ENCODE data around the gene TRABD2A. TPM values are rescaled to one million over a fixed set of nuclear protein-coding genes. Genes with fewer than 3 reads are reported as not detected.

Gene TRABD2A
- polyA plus RNA-seq, 3 donors: 0.30 to 0.51 (median 0.46) TPM

GRCh38 chr2:84829693-84830092, 51.2 kb downstream of the TRABD2A start:
- no peak for DNase-seq (ENCODE audit: low read depth in 3 of 3, low spot score in 2 of 3)

- DNase-seq (ENCODE audit: low read depth in 3 of 3, low spot score in 2 of 3): no peak
These were observed 52.8 kb downstream of the TRABD2A start for GRCh38 chr2:84827978-84828575.

- DNase-seq (ENCODE audit: low read depth in 3 of 3, low spot score in 2 of 3): no peak
These were observed 57.1 kb downstream of the TRABD2A start for GRCh38 chr2:84823788-84824187.

- DNase-seq (ENCODE audit: low read depth in 3 of 3, low spot score in 2 of 3): no peak
These were observed 57.7 kb downstream of the TRABD2A start for GRCh38 chr2:84823229-84823628.

GRCh38 chr2:84821806-84822205, 59.1 kb downstream of the TRABD2A start:
- DNase-seq (ENCODE audit: low read depth in 3 of 3, low spot score in 2 of 3): no peak

- no peak for DNase-seq (ENCODE audit: low read depth in 3 of 3, low spot score in 2 of 3)
These were observed 63.6 kb downstream of the TRABD2A start for GRCh38 chr2:84817239-84817655.

GRCh38 chr2:84816426-84817026, 64.4 kb downstream of the TRABD2A start:
- DNase-seq (ENCODE audit: low read depth in 3 of 3, low spot score in 2 of 3): no peak

- no peak for DNase-seq (ENCODE audit: low read depth in 3 of 3, low spot score in 2 of 3)
These were observed 65.7 kb downstream of the TRABD2A start for GRCh38 chr2:84815146-84815545.

- no peak for DNase-seq (ENCODE audit: low read depth in 3 of 3, low spot score in 2 of 3)
These were observed 68.9 kb downstream of the TRABD2A start for GRCh38 chr2:84811839-84812431.

GRCh38 chr2:84808279-84808678, 72.6 kb downstream of the TRABD2A start:
- DNase-seq (ENCODE audit: low read depth in 3 of 3, low spot score in 2 of 3): no peak

- no peak for DNase-seq (ENCODE audit: low read depth in 3 of 3, low spot score in 2 of 3)
These were observed 73.8 kb downstream of the TRABD2A start for GRCh38 chr2:84807063-84807485.

- DNase-seq (ENCODE audit: low read depth in 3 of 3, low spot score in 2 of 3): no peak
These were observed 75.5 kb downstream of the TRABD2A start for GRCh38 chr2:84805250-84805958.

- DNase-seq (ENCODE audit: low read depth in 3 of 3, low spot score in 2 of 3): no peak
These were observed 79.1 kb downstream of the TRABD2A start for GRCh38 chr2:84801811-84802210.

- DNase-seq (ENCODE audit: low read depth in 3 of 3, low spot score in 2 of 3): no peak
These were observed 80.6 kb downstream of the TRABD2A start for GRCh38 chr2:84800194-84800805.

- DNase-seq (ENCODE audit: low read depth in 3 of 3, low spot score in 2 of 3): no peak
These were observed 81.1 kb downstream of the TRABD2A start for GRCh38 chr2:84799772-84800171.

GRCh38 chr2:84797271-84797670, 83.6 kb downstream of the TRABD2A start:
- DNase-seq (ENCODE audit: low read depth in 3 of 3, low spot score in 2 of 3): no peak

GRCh38 chr2:84796798-84797197, 84.1 kb downstream of the TRABD2A start:
- no peak for DNase-seq (ENCODE audit: low read depth in 3 of 3, low spot score in 2 of 3)

GRCh38 chr2:84793641-84794040, 87.2 kb downstream of the TRABD2A start:
- DNase-seq (ENCODE audit: low read depth in 3 of 3, low spot score in 2 of 3): no peak

GRCh38 chr2:84792856-84793522, 87.9 kb downstream of the TRABD2A start:
- no peak for DNase-seq (ENCODE audit: low read depth in 3 of 3, low spot score in 2 of 3)

GRCh38 chr2:84788498-84788897, 92.4 kb downstream of the TRABD2A start:
- DNase-seq (ENCODE audit: low read depth in 3 of 3, low spot score in 2 of 3): no peak

GRCh38 chr2:84788027-84788426, 92.9 kb downstream of the TRABD2A start:
- DNase-seq (ENCODE audit: low read depth in 3 of 3, low spot score in 2 of 3): no peak
